GM12874 (cell line): Measurements from ENCODE around the gene IDUA.

ENCODE experiments used
- TF ChIP-seq, protein P1 (sequence below): IDR thresholded peaks from 2 replicates; pipeline ENCODE4 v1.5.1; 2011; ENCODE audit warnings: low read depth, mild to moderate bottlenecking, control low read depth, low read length, moderate library complexity; ENCODE audit not compliant: insufficient read depth

IDUA gene

DNA sequence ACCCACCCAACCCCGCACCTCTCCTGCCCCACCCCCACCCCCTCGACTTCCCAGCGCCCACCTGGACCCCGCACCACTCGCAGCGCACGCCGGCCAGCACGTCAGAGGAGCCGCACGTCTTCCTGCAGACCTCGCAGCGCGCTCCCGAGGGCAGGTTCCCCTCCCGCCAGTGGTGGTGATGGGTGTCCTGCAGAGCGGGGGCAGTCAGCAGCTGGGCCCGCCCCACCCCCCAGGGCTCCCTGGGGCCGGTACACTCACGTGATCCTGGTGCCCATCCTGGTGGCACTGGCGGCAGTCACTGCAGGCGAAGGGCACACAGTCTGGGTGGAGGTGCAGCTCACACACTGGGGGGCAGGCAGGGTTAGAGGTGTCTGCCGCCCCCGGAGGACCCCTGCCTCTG lies 18.6 kb upstream of the IDUA start:
- TF ChIP-seq, protein P1, sequence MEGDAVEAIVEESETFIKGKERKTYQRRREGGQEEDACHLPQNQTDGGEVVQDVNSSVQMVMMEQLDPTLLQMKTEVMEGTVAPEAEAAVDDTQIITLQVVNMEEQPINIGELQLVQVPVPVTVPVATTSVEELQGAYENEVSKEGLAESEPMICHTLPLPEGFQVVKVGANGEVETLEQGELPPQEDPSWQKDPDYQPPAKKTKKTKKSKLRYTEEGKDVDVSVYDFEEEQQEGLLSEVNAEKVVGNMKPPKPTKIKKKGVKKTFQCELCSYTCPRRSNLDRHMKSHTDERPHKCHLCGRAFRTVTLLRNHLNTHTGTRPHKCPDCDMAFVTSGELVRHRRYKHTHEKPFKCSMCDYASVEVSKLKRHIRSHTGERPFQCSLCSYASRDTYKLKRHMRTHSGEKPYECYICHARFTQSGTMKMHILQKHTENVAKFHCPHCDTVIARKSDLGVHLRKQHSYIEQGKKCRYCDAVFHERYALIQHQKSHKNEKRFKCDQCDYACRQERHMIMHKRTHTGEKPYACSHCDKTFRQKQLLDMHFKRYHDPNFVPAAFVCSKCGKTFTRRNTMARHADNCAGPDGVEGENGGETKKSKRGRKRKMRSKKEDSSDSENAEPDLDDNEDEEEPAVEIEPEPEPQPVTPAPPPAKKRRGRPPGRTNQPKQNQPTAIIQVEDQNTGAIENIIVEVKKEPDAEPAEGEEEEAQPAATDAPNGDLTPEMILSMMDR: no peak

DNA sequence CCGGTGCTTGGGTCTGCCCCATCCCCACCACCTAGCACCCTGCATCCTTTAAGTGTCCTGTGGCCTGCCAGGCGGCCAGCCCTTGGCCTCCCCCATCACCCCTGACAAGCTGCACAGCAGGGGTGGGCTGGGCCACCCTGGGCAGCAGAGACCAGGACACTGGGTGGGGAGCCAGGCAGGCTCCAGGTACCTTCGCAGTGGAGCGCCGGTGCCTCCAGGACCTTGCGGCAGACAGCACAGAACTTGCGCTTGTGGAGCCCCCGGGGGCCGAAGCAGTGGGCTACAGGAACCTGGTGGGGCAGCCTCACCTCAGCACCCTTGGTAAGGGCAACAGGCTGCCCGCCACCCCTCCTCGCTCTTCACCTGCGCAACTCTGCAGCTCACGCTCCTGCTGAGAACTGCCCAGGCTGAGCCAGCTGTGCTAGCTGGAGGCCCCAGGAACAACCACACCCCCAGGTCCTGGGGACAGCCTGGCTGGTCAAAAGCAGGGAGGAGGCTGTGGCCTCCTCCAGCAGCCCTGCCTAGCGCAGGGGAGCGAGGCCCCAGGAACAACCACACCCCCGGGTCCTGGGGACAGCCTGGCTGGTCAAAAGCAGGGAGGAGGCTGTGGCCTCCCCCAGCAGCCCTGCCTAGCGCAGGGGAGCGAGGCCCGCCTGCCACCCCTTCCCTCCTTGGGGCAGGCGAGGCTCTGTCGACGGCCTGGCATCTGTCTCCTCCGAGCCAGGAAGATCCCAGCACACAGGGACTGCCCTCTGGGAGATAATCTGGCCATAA lies 18.0 kb upstream of the IDUA start:
- TF ChIP-seq, protein P1: no peak

DNA sequence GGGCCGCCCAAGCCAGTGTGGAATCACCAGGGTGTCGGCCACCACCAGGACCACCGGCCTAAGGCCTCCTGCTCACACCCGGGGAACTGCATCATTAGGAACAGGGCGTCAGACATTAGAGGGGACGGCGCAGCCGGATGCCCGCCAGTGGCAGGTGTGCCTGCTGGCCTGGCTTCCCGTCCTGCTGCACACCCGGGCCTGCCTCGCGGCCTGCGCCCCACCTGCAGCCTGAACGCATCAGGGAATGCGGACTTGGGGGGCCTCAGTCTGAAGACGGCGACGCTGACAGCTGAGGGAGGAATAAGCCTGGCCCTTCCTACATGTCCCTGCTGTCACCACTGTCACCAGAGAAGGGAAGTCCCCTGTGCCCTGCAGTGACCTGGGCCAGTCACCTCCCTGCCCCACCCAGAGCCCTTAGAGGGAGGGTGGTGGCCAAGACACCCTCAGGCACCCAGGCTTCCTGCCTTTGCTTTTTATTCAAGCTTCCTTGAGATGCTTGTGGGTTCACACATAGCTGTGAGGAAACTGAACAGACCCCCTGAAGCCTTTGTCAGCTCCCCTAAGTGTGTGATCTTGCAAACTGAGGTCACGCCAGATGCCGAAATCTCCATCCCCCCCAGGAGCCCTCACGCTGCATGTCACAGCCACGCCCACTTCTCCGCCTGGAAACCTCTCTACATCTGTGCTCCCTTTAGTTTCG lies 16.6 kb upstream of the IDUA start:
- TF ChIP-seq, protein P1: no peak

DNA sequence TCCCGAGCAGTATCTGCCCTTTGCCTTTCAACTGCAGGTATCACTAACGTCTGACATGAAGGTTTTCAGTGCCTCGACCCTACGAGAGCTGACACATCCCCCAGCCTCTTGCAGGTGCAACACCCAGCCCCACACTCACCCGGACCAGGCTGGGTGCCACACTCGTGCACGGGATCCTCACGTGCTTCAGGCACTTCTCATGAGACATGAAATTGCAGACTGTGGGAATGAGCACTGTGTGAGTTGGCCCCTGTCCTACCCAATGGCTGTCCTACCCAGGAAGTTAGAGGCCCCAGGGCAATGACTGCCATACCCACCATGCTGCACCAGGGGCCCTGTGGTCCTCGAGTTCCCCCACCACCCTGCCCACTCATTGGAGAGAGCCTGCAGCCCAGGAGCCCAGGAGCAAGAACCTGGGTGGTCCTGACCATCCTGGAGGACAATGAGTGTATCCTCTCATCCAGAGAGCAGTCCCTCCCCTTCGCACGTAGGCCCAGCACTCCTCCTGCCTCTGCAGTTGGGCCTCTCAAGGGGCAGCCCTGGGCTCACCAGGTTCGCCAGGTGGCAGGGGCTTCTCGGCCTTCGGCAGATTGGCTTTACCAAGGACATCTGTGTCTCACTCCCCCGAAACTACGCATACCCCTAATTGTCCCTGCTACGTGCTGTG lies 15.9 kb upstream of the IDUA start:
- TF ChIP-seq, protein P1: no peak

DNA sequence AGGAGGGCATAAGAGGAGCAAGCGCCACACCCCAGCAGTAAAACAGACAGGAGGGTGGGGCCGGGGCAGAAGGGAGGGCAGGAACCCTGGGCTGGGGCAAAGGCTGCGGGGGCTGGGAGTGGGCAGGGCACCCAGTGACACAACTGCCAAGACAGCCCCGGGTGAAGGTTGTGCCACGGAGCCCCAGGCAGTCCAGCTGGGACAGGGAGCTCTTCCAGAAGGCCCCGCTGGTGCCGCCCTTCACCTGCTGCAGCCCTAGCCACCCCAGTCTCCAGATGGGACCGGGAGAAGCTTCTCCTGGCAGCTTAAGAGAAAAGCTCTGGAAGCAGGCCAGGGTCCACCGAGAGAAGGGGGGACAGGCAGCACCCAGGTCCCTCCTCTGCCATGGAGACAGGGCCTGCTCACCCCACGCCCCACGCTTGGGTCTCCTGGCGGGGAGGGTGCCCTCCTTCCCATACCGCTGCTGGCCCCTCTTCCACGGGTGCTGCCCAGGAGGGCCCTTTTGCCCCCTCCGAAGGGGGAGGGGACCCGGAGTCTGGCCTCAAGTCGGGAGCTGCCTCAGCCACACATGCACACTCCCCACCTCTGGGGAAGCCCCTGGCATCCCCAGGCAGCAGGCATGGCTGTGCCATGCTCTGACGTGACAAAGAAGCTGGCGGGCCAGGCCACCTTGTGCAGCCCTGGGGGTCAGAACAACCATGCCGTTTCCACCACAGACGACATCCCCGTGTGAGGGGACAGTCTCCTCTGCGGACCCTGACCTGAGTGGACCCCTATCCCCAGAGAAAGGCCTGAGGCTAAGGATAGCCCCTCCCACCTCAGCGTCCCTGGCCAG lies 15.0 kb upstream of the IDUA start:
- TF ChIP-seq, protein P1: no peak

DNA sequence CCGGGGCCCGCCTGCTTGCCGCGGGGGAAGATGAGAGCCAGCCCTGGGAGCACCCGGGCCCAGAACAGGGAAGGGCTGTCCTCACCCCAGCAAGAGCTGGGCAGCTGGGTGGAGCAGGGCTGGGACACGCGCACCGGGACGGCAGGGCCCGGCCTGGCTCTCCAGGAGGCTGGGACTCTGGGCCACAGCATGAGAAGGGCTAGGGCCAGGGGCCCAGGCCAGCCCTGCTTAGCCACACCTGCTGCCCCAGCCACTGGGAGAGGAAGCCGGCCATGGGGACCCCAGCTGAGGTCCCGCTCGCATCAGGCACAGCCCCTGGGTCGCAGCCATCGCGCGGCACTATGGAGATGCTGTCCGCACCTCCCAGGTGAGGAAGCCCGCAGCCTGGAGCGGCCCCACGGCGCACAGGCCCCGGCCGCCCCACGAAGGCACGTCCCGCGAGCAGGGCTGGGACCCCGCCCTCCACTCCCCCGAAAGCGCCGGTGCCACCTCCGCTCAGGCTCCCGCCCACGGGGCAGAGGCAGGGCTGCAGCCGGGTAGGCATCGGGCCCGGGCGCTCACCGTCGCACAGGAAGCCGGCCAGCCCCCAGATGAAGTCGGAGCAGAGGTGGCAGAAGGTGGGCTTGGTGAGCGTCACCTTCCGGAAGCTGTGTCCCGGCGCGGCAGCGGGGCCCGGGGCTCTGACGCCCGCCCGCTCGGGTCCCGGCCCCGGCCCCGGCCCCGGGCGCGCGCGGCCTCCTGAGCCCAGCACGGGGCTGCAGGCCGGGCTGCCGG lies 14.0 kb upstream of the IDUA start:
- TF ChIP-seq, protein P1: no peak
